Activated CD8-positive, alpha-beta memory T cell treated with anti-CD3 and anti-CD28 coated beads for 48 hours (primary cell): ENCODE results near the gene ZBTB11.
"Not testable (repeated sequence)": the region's sequence is repeated elsewhere in the genome, so short reads cannot be mapped to it uniquely, and the experiment has no call there.

ENCODE experiments used
- DNase-seq, 3 experiments: peaks; one replicate each; pipeline ENCODE4 v3.0.0-alpha.2; 2020; ENCODE audit warnings: low read depth in 2 of 3, low spot score in 2 of 3

Gene ZBTB11, protein sequence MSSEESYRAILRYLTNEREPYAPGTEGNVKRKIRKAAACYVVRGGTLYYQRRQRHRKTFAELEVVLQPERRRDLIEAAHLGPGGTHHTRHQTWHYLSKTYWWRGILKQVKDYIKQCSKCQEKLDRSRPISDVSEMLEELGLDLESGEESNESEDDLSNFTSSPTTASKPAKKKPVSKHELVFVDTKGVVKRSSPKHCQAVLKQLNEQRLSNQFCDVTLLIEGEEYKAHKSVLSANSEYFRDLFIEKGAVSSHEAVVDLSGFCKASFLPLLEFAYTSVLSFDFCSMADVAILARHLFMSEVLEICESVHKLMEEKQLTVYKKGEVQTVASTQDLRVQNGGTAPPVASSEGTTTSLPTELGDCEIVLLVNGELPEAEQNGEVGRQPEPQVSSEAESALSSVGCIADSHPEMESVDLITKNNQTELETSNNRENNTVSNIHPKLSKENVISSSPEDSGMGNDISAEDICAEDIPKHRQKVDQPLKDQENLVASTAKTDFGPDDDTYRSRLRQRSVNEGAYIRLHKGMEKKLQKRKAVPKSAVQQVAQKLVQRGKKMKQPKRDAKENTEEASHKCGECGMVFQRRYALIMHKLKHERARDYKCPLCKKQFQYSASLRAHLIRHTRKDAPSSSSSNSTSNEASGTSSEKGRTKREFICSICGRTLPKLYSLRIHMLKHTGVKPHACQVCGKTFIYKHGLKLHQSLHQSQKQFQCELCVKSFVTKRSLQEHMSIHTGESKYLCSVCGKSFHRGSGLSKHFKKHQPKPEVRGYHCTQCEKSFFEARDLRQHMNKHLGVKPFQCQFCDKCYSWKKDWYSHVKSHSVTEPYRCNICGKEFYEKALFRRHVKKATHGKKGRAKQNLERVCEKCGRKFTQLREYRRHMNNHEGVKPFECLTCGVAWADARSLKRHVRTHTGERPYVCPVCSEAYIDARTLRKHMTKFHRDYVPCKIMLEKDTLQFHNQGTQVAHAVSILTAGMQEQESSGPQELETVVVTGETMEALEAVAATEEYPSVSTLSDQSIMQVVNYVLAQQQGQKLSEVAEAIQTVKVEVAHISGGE

GRCh38 chr3:101676765-101677435 lies at the start of gene ZBTB11:
Gene ZBTB11, minus strand, starts transcription at chr3:101677132. Its CDS starts 218 bp downstream, at chr3:101676914.
- DNase-seq: peak; percentile 99

DNA sequence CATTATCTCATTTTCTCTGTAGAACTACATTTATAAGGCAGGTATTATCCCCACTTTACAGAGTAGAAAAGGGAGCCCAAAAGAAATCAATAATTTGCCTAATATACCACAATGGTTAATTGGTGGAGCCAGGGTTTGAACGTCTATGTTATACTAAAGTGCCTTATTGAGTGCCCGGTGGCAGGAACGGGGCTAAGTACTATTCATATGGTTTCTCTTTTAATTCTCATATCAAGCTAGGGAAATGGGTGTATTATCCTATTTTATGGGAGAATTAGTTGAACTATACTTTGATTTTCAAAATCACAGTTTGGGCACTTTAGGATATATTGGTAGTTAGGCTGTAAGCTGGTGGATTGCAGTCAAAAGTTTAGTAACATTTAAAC lies 49.0 kb upstream of the ZBTB11 start:
- DNase-seq: no peak

GRCh38 chr3:101725194-101725889 lies 48.4 kb upstream of the ZBTB11 start:
- DNase-seq: peak in 1 of 3 experiments; percentile 14

DNA sequence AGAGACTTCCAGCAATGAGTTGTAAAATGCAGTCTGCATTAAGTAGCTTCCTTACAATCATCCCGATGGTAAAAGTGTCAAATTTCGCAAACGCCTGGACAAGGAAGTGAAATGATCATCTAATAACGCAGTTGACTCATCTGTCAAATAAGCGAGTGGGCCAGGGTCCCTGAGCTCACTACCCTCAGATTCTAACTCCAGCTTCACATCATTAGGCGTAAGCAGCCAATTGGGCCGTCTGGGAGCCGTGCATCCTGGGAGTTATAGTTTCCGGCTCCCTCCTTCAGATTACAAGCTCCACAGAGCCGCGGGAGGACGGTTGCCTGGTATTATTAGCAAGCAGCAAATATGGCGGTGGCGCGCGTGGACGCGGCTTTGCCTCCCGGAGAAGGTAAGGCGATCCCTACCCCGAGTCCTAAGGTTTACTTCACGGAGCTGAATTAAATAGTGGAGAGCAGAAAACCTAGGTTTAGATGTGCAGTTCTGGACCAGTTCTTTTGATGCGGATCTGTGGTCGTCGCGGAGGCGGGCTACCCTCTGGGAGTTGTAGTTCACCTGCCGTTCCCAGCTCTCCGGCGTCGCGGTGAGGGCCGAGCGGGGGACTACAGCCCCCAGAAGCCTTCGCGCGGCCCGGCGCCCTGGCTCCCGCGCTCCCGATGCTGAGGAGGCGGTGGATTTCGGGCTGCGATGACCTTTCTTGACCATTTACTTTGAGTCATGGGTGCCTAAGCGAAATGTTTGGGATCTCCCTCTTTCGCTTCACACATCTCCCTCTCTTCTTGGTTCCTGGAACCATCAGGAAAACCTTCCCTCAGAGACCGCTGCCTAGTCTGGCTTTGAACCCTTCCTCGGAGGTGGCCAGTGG lies 47.6 kb upstream of the ZBTB11 start, which contains the start of gene CEP97:
CEP97 (plus strand) TSS at position 286 of the 865 bp plus-strand sequence; CDS start at position 349, 63 bp downstream.
- peak; percentile 75 to 88 (median 79) for DNase-seq

DNA sequence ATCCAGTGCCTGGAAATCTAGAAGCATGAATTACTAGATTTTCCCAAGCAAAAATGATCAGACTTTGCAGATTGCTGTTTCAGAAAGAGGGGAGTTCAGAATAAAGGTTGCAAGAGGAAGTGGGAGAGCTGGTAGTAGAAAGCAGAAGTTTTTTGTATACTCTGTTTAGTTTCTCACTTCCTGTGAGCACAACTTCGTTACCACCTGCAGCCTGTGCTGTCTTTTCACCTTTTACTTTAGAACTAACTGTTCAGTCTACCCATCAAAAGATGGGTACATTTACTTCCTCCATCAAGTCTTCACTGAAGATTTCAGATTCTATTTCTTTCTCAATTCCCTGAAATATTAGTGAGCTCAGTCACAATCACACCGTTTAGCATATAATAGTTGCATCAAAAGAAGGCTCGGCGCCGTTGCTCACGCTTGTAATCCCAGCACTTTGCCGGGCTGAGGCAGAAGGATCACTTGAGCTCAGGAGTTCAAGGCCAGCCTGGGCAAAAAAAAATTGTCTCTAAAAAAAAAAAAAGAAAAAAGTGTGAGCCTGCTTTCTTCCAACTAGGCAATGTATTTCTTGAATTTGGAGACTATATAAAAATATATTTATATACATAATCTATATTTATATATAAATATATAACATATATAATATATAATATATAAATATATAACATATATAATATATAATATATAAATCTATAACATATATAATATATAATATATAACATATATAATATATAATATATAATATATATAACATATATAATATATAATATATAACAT lies 45.7 kb upstream of the ZBTB11 start:
- no peak for DNase-seq

DNA sequence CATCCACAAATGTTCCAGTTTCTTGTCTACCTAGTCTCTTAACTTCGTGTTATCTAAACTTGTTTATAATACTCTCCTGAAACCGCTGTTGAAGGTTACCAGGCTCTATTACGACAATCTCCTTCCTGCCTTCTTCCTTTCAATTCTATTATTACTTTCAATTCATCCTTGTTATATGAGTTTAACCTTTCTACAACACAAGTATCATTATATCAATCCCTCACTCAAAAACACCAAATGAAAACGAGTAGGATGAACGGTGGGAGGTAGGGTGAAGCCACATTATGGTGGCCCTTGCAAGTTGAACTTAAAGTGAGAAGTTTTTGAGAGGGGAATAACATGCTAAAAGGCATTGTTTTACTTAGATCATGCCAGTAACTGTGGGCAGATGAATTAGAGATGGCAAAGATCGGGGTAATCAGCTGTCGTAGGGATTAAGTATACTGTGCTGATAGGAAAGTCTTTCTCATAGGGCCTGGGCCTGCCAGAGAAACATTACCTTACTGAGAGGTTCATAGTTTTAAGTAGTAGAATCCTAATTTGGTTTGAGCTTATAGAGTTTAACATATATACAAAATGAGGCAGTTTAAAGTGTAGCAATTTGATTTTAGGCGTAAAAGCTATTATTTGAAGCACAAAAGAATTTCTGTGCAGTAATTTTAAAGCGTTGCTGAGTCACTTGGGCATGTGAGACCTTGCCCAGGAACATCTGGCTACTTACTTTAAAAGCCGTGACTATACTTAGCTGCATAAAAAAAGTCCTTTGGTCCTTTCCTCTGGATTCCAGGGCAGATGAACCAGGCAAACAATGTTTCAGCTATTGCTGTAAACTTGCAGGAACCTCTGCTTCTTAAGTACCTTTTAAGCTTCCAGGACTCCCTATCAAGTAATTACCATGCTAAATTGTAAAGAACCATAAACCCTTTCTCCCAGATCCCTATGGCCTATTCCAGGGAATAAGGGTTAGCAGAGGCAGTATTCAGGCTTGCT lies 44.2 kb upstream of the ZBTB11 start:
- DNase-seq: no peak

- DNase-seq: no peak
These were observed 42.8 kb upstream of the ZBTB11 start for GRCh38 chr3:101719604-101720185.

DNA sequence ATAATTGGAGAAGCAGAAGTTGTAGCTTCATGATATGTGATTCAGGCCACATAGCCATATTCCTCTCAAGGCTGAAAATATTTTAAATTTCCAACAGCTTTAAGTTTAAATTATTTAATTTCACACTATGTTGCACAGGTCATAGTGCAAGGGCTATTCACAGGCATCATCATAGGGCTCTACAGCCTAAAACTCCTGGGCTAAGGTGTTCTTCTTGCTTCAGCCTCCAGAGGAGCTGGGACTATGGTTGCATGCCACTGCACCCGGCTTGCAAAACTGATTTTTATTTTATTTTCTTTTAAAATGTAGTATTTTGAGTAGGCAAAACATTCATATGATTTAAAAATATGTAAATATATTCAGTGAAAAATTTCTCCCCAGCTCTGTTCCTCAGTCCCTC lies 41.5 kb upstream of the ZBTB11 start:
- no peak for DNase-seq

DNA sequence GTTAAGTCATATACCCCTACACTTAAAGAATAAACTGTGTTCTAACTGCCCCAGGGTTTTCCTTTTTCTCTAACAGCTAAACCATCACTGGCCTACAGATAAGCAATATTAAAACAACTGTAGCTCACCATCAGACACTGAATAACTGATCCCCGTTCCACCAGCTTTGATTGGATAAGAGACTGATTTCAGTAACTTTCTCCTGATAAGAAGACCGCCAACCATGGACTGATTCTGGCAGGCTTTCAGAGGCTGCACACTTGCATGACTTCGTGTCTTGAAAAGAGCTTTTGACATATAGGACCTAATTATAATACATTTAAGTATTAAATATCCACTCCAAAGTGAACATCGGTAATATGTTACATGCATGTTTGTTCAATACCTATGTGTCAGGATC lies 32.2 kb upstream of the ZBTB11 start:
- DNase-seq: no peak

DNA sequence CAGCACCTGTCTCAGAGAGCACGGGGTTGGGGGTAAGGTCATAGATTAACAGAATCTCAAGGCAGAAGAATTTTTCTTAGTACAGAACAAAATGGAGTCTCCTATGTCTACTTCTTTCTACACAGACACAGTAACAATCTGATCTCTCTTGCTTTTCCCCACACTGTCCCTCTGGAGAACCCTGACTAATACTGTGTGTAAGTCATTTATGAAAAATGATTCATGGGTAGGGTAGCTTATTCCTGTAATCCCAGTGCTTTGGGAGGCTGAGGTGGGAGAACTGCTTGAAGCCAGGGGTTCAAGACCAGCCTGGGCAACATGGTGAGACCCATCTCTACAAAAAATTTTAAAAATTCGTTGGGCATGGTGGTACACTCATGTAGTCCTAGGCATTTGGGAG lies 27.7 kb upstream of the ZBTB11 start:
- not testable (repeated sequence) for DNase-seq

- DNase-seq: no peak
These were observed 26.2 kb upstream of the ZBTB11 start for GRCh38 chr3:101703169-101703568.

DNA sequence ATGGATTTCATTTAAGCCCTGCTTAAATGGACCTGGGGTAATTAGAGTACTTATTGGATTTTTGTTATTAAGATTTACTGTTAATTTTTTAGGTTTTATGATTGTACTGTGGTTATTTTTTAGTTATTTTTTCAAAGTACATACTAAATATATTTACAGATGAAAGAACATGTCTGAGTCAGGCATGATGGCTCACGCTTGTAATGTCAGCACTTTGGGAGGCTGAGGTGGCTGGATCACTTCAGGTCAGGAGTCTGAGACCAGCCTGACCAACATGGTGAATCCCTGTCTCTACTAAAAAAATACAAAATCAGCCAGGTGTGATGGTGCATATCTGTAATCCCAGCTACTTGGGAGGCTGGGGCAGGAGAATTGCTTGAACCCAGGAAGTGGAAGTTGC lies 25.8 kb upstream of the ZBTB11 start:
- DNase-seq: no peak

- DNase-seq: no peak
These were observed 25.0 kb upstream of the ZBTB11 start for GRCh38 chr3:101701696-101702634.

DNA sequence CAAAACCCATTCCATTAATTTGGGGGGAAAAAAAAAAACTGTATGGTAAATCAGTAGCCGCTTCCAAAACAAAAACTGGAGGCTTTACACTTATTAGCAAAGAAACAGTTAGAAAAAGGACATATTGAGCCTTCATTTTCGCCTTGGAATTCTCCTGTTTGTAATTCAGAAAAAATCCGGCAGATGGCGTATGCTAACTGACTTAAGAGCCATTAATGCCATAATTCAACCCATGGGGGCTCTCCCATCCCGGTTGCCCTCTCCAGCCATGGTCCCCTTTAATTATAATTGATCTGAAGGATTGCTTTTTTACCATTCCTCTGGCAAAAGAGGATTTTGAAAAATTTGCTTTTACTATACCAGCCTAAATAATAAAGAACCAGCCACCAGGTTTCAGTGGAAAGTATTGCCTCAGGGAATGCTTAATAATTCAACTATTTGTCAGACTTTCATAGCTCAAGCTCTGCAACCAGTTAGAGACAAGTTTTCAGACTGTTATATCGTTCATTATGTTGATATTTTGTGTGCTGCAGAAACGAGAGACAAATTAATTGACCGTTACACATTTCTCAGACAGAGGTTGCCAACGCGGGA lies 18.9 kb upstream of the ZBTB11 start:
- DNase-seq: no peak

DNA sequence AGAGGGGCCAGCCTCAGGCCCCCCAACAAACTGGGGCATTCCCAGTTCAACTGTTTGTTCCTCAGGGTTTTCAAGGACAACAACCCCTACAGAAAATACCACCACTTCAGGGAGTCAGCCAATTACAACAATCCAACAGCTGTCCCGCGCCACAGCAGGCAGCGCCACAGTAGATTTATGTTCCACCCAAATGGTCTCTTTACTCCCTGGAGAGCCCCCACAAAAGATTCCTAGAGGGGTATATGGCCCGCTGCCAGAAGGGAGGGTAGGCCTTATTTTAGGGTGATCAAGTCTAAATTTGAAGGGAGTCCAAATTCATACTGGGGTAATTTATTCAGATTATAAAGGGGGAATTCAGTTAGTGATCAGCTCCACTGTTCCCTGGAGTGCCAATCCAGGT lies 17.9 kb upstream of the ZBTB11 start:
- DNase-seq: not testable (repeated sequence)

GRCh38 chr3:101693540-101693939 lies 16.6 kb upstream of the ZBTB11 start:
- not testable (repeated sequence) for DNase-seq
